Neural progenitor cell (in vitro differentiated cells): ENCODE measurements around the gene CCNB1.

ENCODE experiments used
- CTCF ChIP-seq: fragments of 200-600 bp; sonication (generic); IDR thresholded peaks from 2 replicates; pipeline ENCODE4 v1.5.1; 2017; ENCODE audit warnings: antibody characterized with exemption, mild to moderate bottlenecking
- EZH2 ChIP-seq: fragments of 200-600 bp; sonication (generic); IDR thresholded peaks from 2 replicates; pipeline ENCODE4 v1.6.1; 2017; ENCODE audit warnings: antibody characterized with exemption, mild to moderate bottlenecking, moderate library complexity
- EZH2phosphoT487 ChIP-seq: fragments of 200-600 bp; sonication (generic); IDR thresholded peaks from 2 replicates; pipeline ENCODE4 v1.6.1; 2017; ENCODE audit warnings: antibody characterized with exemption

- TF ChIP-seq EZH2 (no peak), EZH2phosphoT487 (no peak), CTCF (no peak)
These were observed 17.7 kb downstream of the CCNB1 start for GRCh38 chr5:69184621-69185020.
